ENCODE data around the gene CD151.

Gene CD151

GRCh38 chr11:855330-855674, 22.6 kb downstream of the CD151 start:
- H3K27ac ChIP-seq = no peak overlapping the region
- TF ChIP-seq, protein P1, sequence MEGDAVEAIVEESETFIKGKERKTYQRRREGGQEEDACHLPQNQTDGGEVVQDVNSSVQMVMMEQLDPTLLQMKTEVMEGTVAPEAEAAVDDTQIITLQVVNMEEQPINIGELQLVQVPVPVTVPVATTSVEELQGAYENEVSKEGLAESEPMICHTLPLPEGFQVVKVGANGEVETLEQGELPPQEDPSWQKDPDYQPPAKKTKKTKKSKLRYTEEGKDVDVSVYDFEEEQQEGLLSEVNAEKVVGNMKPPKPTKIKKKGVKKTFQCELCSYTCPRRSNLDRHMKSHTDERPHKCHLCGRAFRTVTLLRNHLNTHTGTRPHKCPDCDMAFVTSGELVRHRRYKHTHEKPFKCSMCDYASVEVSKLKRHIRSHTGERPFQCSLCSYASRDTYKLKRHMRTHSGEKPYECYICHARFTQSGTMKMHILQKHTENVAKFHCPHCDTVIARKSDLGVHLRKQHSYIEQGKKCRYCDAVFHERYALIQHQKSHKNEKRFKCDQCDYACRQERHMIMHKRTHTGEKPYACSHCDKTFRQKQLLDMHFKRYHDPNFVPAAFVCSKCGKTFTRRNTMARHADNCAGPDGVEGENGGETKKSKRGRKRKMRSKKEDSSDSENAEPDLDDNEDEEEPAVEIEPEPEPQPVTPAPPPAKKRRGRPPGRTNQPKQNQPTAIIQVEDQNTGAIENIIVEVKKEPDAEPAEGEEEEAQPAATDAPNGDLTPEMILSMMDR (conservative IDR thresholded peaks at IDR 0.05) = no peak

DNA sequence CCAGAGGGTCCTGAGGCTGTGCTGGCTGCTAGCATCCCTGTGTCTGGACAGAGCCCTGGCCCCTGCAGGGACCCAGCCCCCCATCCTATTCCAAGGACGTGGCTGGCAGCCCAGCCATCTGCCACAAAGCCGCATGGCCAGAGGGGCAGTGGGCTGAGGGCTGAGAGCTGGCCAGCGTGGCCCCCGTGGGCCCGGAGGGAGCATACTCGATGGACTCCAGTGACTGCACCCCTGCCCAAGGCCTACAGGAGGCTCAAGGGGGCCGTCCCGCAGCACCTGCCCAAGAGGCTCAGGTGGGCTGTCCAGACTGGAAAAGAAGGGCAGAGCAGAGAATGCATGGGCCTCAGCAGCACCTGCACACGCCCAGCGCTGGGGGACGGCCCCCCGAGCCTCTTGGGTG, 23.0 kb downstream of the CD151 start:
- TF ChIP-seq, protein P1 (conservative IDR thresholded peaks at IDR 0.05) = no peak
- H3K27ac ChIP-seq = no peak overlapping the region

- H3K27ac ChIP-seq = no peak overlapping the region
- TF ChIP-seq, protein P1 (conservative IDR thresholded peaks at IDR 0.05) = no peak
Observed at GRCh38 chr11:856397-856796, 23.6 kb downstream of the CD151 start.

DNA sequence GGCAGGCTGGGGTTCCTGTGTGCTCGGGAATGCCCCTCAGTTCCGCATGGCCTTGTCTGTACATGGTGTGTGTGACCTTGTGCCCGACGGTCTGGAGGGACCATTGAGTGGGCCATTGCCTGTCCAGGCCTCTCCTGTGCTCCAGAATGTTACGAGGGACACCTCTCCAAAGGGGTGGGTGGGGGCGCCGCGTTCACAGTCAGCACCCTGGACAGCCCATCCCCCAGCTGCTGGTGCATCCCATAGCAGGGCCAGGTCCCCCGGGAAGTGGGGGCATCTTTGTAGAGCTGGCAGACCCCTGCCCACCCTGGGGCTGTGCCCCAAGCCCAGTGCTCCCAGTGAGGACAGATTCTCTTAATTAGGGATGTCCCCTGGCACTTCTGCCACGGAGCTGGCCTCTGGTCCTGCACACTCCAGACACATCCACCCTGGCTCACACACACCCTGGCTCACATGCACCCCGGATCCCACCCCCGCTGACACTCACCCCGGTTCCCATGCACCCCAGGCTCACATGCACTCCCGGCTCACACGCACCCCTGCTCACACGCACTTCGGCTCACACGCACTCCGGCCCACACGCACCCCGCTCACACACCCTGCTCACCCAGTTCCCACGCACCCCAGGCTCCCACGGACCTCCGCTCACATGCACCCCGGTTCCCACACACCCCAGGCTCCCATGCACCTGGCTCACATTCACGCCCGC, 25.5 kb downstream of the CD151 start:
- no peak overlapping the region for H3K27ac ChIP-seq
- TF ChIP-seq, protein P1 (conservative IDR thresholded peaks at IDR 0.05) = no peak

- TF ChIP-seq, protein P1 (conservative IDR thresholded peaks at IDR 0.05) = no peak
- H3K27ac ChIP-seq = no peak overlapping the region; the same call in 1 of the 2 replicates
Observed at GRCh38 chr11:858762-859339, 26.1 kb downstream of the CD151 start.

DNA sequence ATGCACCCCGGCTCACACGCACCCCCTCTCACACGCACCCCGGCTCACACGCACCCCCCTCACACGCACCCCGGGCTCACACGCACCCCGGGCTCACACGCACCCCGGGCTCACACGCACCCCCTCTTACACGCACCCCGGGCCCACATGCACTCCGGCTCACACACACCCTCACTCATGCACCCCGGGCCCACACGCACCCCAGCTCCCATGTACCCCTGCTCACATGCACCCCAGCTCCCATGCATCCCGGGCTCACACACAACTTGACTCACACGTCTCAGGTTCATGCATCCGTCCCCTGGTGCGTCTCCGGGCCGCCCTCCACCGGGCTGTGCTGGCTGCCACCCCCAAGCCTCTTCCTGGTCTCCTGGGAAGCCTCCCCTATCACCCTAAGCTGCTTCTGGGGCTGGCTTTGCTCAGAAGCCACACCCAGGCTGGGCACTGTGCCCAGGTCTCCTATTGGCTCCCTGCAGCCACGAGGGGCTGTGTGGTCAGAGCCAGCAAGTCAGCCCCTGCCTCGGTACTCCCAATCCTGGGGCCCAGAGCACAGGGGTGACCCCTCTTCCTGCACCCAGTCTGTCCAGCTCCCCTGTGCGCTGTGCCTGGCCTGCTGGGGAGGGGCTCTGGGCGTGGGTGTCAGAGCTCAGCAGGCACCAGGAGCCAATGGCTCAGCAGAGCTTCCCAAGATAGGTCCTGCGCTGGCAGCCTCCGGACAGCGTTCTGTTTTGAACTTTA, 26.8 kb downstream of the CD151 start:
- TF ChIP-seq, protein P1 (conservative IDR thresholded peaks at IDR 0.05) = no peak
- H3K27ac ChIP-seq = peak overlapping the region; percentile 60

Data from VCaP (cell line).